Measurements from ENCODE around the gene CCDC116.

CCDC116 gene

DNA sequence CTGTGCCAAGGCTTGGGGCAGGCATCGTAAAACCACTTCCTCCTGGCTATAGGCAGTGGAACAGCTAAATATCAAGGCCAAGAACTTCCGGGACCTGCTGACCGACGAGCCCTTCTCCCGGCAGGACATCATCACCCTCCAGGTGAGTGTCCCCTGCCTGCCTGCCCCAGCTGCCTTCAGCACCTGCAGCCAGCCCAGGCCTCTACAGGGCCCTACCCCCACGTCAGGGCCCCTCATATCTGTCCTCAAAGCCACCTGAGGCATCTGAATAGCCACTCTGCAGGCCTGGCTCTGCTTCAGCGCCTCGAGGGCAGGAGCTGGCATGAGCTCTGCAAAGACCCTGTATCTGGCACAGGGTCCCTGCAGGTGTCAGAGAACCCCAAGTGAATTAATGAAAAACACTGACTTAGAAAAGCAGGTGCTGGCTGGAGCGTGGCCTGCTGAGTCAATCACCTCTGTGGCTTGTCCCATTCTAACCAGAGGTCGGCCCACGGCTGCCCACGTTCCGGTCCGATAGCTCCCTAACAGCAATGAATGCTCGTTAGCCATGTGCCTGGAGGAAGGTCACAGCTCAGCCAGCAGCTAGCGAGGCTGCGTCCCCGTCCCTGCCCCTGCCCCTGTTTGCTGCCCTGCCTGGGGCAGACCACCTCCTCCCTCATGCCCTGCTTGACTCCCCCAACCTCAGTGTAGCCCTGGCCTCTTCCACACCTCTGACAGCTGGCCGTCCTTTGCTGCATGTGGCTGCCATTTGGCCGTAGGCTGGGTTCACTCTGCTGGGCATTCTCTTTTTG lies 50.0 kb downstream of the CCDC116 start:
- no peak for DNase-seq

DNA sequence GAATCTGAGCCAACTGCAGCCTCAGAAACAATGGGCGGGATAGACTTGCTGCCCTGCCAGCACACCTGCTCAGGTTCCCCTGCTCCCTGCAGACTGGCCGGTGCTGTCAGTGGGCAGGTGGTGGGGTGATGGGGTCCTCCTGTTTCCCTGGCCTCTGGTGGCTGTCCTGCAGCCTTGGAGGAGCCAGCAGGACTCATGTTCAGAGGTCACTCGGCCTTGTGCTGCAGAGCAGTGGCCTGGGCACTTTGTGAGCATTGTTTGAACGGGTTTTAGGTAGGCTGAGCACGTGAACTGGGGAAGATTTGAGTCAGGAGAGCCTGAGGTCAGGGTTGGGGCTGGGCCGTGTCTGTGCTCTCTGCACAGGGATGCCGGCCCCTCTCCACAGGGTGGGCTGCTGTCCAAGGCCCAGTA lies 50.8 kb downstream of the CCDC116 start:
- no peak for DNase-seq

DNA sequence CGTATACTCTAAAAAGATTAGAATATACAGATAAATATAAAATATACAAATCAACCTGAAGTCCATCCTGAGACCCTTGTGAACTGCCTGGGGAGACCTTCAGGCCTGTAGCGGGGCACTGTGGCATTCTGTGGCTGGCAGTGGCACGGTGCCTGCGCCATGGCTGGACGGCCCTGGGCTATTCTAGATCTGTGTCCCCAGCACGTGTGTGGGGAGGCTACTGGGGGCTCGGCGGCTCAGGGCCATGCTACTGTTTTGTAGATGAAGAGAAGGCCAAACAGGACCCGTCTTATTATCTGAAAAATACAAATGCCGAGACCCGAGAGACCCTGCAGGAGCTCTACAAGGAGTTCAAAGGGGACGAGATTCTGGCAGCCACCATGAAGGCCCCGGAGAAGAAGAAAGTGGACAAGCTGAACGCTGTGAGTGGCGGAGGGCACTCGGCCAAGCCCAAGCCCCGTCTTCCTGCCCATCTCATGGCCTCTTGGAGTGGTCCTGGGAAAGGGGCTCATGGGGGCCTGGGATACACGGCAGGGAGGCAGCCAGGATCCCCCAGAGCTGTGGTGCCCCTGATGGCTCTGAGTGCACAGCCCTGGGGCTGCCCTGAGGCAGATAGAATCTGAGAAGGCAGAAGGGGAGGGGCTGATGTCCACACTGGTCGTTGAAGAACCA lies 52.1 kb downstream of the CCDC116 start:
- DNase-seq = no peak

DNA sequence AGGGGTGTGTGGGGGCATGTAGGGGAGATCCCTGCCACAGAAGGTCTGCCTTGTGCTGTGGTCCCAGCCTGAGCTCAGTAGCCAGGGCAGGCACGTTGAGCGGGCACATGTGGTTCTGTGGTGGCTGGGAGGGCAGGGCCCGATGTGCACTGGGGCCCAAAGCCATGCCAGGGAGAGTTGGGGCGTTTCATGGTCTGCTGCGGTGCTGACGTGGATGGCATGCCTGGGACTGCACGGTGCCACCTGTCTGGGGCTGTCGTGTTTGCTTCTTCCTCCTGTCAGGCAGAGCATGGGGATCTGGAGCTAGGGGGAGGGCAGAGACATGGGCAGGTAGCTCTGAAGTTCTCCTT lies 52.6 kb downstream of the CCDC116 start:
- DNase-seq = no peak

- DNase-seq = no peak
These were observed 53.6 kb downstream of the CCDC116 start for GRCh38 chr22:21686193-21686608.
